NCI-H2107 treated with DMSO at 0.1 percent for 48 hours (cell line): ENCODE measurements around the gene MAPK12.
"Not testable (repeated sequence)": the region's sequence is repeated elsewhere in the genome, so short reads cannot be mapped to it uniquely, and the experiment has no call there.

ENCODE experiments used
- DNase-seq: peaks from one replicate; lab custom pipeline; 2025; ENCODE audit not compliant: unreplicated experiment; lab: John Stamatoyannopoulos, UW

MAPK12 gene

DNA sequence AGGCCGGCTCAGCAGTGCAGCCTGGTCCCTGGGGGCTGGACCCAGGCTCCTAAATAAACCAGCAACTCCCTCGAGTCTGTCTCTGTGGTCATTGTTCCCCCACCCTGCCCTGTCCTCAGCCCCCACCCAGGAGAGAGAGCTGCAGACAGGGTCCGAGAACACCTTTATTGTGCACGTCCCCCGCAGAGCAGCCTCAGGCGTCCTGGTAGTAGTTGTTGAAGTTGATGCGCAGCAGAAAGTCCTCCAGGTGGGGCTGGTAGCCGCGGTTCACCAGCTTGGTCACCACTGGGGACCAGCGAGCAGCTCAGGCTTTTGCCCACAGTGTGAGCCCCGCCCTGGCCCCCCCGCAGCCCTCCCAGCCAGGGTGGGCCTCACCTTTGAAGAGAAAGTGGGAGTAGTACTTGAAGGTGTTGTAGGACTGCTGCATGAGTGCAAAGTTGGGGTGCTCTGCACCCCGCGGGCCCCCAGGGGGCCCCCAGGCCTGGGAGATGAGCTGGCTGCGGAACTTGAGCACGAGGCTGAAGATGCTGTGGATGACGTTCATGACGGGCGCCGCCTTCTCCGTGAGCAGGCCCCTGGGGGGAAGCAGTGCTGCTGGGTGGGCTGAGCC lies 43.8 kb downstream of the MAPK12 start:
- no peak for DNase-seq

GRCh38 chr22:50216684-50217520 lies 44.6 kb downstream of the MAPK12 start:
- no peak for DNase-seq

DNA sequence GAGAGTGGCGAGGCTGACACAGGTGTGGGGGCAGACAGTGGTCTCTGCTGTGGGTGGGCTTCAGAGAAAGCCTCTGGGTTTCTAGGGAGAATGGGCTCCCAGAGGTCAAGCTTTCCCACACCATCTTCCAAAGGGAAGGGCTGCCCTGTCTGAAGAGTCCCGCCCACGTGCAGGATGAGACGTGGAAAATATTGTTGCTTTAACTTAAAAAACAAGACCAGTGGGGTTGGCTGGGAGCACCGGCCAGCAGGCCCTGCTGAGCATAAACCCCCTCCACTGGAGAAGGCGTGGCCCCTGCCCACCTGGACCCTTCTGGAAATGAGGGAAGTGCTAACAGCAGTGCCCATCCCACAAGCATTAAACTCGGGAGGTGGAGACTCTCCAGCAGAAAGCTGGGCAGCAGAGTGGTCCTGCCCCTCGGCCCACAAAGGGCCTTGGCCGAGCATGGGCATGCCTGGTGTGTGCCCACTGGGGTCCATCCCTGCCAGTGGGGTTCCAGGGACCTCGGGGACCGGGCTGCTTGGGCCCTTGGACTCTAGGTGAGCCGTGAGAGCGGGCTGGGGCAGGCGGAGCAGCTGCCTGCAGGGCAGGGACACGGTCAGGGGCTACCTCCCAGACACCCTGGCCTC lies 45.3 kb downstream of the MAPK12 start:
- DNase-seq = no peak

- DNase-seq = no peak
Measured at GRCh38 chr22:50215297-50216054, 46.0 kb downstream of the MAPK12 start.

DNA sequence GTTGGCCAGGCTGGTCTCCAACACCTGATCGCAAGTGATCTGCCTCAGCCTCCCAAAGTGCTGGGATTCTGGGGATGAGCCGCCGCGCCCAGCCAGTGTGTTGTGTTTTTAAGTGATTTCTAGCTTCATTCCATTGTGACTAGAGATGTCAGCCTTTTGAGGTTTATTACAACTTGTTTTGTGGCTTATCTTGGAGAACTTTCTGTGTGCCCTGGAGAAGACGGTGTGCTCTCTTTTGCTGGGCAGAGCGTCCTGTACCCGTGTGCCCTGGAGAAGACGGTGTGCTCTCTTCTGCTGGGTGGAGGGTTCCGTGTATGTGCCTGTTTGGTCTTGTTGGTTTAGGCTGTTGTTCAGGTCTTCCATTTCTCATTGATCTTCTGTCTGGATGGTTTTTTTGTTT lies 48.2 kb downstream of the MAPK12 start:
- DNase-seq = no peak

GRCh38 chr22:50211147-50211546 lies 50.3 kb downstream of the MAPK12 start:
- DNase-seq = no peak

- no peak for DNase-seq
Measured at GRCh38 chr22:50210378-50211139, 50.9 kb downstream of the MAPK12 start.

DNA sequence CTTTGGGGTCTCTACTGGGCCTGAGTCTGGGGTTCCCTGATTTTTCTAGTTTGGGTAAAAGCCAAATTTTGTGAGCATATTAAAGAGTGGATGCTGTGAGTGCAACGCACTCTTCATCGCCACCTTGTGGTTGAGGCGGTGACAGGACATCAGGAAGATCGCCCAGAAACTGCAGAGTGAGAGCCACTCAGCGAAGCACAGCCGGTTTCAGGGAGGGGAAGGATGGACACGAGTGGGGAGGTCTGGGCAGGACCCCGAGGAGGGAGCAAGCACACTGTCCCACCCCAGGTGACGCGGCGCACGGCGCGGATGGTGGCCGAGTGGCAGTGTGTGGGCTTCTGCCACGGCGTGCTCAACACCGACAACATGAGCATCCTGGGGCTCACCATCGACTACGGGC lies 51.6 kb downstream of the MAPK12 start:
- DNase-seq = no peak

- no peak for DNase-seq
Measured at GRCh38 chr22:50208939-50209892, 52.3 kb downstream of the MAPK12 start.

GRCh38 chr22:50208430-50208938 lies 53.0 kb downstream of the MAPK12 start:
- DNase-seq = no peak

- DNase-seq = no peak
Measured at GRCh38 chr22:50207383-50208140, 53.9 kb downstream of the MAPK12 start.

DNA sequence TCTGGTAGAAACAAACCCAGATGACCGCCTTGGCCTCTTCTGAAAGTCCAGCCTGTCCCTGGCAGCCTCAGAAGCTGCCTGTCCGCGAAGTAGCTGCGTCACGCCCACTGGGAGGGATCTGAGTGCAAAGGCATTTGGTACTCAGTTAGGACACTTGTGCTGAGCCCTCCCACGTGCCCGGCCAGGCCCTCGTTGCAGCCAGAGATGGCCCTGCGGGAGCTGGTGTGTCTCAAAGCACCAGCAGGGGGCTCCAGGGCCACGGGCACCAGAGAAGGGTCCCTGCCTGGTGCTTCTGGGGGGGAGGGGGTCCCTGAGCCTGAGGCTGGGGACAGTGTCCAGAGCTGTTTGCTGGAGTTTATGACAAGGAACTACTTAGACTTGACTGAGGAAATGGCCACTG lies 54.9 kb downstream of the MAPK12 start:
- no peak for DNase-seq

- no peak for DNase-seq
Measured at GRCh38 chr22:50205781-50206569, 55.5 kb downstream of the MAPK12 start.

DNA sequence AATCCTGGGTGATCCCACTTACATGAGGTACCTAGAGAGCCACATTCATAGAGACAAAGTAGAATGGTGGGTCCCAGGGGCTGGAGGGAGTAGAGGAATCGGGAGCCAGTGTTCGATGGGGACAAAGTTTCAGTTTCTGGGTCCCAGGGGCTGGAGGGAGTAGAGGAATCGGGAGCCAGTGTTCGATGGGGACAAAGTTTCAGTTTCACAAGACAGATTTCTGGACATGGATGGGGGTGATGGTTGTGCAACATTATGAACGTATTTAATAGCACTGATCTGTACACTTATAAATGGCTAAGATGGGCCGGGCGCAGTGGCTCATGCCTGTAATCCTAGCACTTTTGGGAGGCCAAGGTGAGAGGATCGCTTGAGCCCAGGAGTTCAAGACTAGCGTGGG lies 56.5 kb downstream of the MAPK12 start:
- not testable (repeated sequence) for DNase-seq

- no peak for DNase-seq
Measured at GRCh38 chr22:50204571-50204970, 56.9 kb downstream of the MAPK12 start.

DNA sequence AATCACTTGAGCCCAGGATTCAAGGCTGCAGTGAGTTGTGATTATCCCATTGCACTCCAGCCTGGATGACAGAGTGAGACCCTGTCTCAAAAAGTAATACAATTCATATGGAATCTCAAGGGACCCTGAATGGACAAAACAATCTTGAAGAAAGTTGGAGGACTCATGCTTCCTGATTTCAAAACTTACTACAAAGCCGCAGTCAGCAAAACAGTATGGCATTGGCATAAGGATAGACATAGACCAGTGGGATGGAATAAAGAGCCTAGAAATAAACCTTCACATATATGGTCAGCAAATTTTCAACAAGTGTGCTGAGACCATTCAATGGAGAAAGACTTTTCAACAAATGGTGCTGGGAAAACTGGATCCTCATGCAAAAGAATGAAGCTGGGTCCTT lies 58.2 kb downstream of the MAPK12 start:
- DNase-seq = no peak
